K562 (cell line): ENCODE results near the gene THUMPD2. TPM values are rescaled to one million over a fixed set of nuclear protein-coding genes. Genes with fewer than 3 reads are reported as not detected.

Experiments used
- ATAC-seq: fragments of 200-7000 bp; cut with Tn5 transposase; 3 replicates; pipeline ENCODE4 v1.9.1; 2020; ENCODE audit warnings: moderate library complexity
- BruUV-seq: library from RNA; stranded (reverse); fragments of 400-500 nt; replicated peaks from 2 replicates; lab custom pipeline; 2021; lab: Mats Ljungman, UMichigan
- CTCF ChIA-PET: fragments of 300-600 bp; formaldehyde crosslinking; extraction: SDS; loops from one replicate; lab custom pipeline; 2021; ENCODE audit warnings: low intra/inter-chr PET ratio; lab: Yijun Ruan, JAX
- POLR2A ChIA-PET: fragments of 300-600, 350-650 bp; sonication (Branson Sonifier 250); formaldehyde crosslinking; extraction: SDS; loops from one replicate; lab custom pipeline; 2021; ENCODE audit warnings: antibody characterized with exemption, inconsistent platforms; lab: Yijun Ruan, JAX
- DNase-seq, 4 experiments: peaks; one replicate each; pipeline versions ENCODE4 v3.0.0 to v3.0.0-alpha.2; 2011 to 2018; ENCODE audit warnings: low spot score in 3 of 4, mixed read lengths in 3 of 4; ENCODE audit errors: extremely low read depth in 1 of 4
- FAIRE-seq: peaks from 2 replicates; lab custom pipeline; 2011; peaks lifted over from hg19 to GRCh38; lab: Jason Lieb, UNC
- H2AFZ ChIP-seq: 2 replicates; pipeline ENCODE4 v1.6.0; 2011; ENCODE audit warnings: low read depth, low read length, control low read depth, inconsistent platforms
- H3K27ac ChIP-seq: fragments of 200-600 bp; 3 replicates; pipeline ENCODE4 v1.8.0; 2011; ENCODE audit warnings: low read depth, mild to moderate bottlenecking, control low read depth, inconsistent platforms, low read length, moderate library complexity, mixed read lengths; ENCODE audit errors: extremely low read depth
- H3K27me3 ChIP-seq, 2 experiments: fragments of 300-600 bp in 1 of 2; 2 replicates in 1 of 2; 3 replicates in 1 of 2; pipeline versions ENCODE4 v1.6.0 to v1.8.0; 2011; ENCODE audit warnings: inconsistent platforms in 2 of 2, low read length in 2 of 2, mild to moderate bottlenecking in 1 of 2, mixed read lengths in 1 of 2, moderate library complexity in 1 of 2; ENCODE audit not compliant: control insufficient read depth in 2 of 2, insufficient read depth in 2 of 2
- H3K36me3 ChIP-seq: fragments of 300-600 bp; 3 replicates; pipeline ENCODE4 v1.8.0; 2011; ENCODE audit warnings: mild to moderate bottlenecking, low read length, inconsistent platforms; ENCODE audit not compliant: control insufficient read depth, insufficient read depth
- H3K4me1 ChIP-seq, 2 experiments: fragments of 200-600 bp in 1 of 2; replicated peaks in 1 of 2; 2 replicates in 1 of 2; 3 replicates in 1 of 2; pipeline versions ENCODE4 v1.5.1 to v1.8.0; 2011; ENCODE audit warnings: inconsistent platforms in 2 of 2, low read length in 2 of 2, mild to moderate bottlenecking in 1 of 2, mixed read lengths in 1 of 2, moderate library complexity in 1 of 2; ENCODE audit not compliant: control insufficient read depth in 2 of 2, insufficient read depth in 2 of 2
- H3K4me2 ChIP-seq: 2 replicates; pipeline ENCODE4 v1.6.1; 2011; ENCODE audit warnings: low read length, control low read depth, inconsistent platforms, mixed read lengths; ENCODE audit not compliant: insufficient read depth
- H3K4me3 ChIP-seq: fragments of 200-600 bp; sonication (generic), shearing (Covaris generic); 2 replicates; pipeline ENCODE4 v1.5.1; 2016; ENCODE audit warnings: control low read depth, inconsistent platforms
- H3K79me2 ChIP-seq: fragments of 200-600 bp; 3 replicates; pipeline ENCODE4 v1.8.0; 2011; ENCODE audit warnings: low read length, inconsistent platforms; ENCODE audit not compliant: control insufficient read depth, insufficient read depth
- H3K9ac ChIP-seq, 2 experiments: 2 replicates each; pipeline versions ENCODE4 v1.6.0 to v1.6.1; 2011; ENCODE audit warnings: low read depth in 2 of 2, low read length in 2 of 2, control low read depth in 1 of 2, inconsistent platforms in 1 of 2, mild to moderate bottlenecking in 1 of 2, mixed read lengths in 1 of 2; ENCODE audit not compliant: insufficient read depth in 1 of 2
- H3K9me1 ChIP-seq: one replicate; pipeline ENCODE4 v1.6.0; 2011; ENCODE audit warnings: inconsistent platforms, mild to moderate bottlenecking, low read length, moderate library complexity; ENCODE audit not compliant: control insufficient read depth, insufficient read depth
- H3K9me3 ChIP-seq: replicated peaks from 2 replicates; pipeline ENCODE4 v1.5.1; 2011; ENCODE audit warnings: low read depth, low read length, inconsistent platforms; ENCODE audit not compliant: control insufficient read depth, insufficient read depth
- H4K20me1 ChIP-seq: replicated peaks from 2 replicates; pipeline ENCODE4 v1.6.1; 2011; ENCODE audit warnings: low read length, inconsistent platforms, mixed read lengths; ENCODE audit not compliant: control insufficient read depth, insufficient read depth
- DPF2 ChIP-seq: fragments of 450-650 bp; IDR thresholded peaks from 2 replicates; pipeline ENCODE4 v1.6.1; 2016
- KDM5B ChIP-seq: fragments of 200-600 bp; sonication (generic); IDR thresholded peaks from 2 replicates; pipeline ENCODE4 v1.6.1; 2012; ENCODE audit warnings: low read depth, mild to moderate bottlenecking, moderate library complexity, low read length, control low read depth, inconsistent platforms; ENCODE audit not compliant: insufficient replicate concordance
- MCM2 ChIP-seq: fragments of 450-650 bp; IDR thresholded peaks from 2 replicates; pipeline ENCODE4 v1.6.1; 2017; ENCODE audit warnings: low read depth, mild to moderate bottlenecking
- NCOA2 ChIP-seq, 2 experiments: fragments of 450-650 bp; IDR thresholded peaks; 2 replicates each; pipeline ENCODE4 v1.6.1; 2018; ENCODE audit warnings: mild to moderate bottlenecking in 2 of 2, moderate library complexity in 1 of 2; ENCODE audit not compliant: partially characterized antibody in 2 of 2
- NR2C2 ChIP-seq, 2 experiments: fragments of 200-800 bp in 1 of 2; sonication (Bioruptor generic) in 1 of 2; sonication (generic) in 1 of 2; formaldehyde crosslinking in 1 of 2; IDR thresholded peaks; 2 replicates each; pipeline versions ENCODE4 v1.6.1 to v1.8.0; 2016 to 2022; ENCODE audit warnings: mild to moderate bottlenecking in 1 of 2, missing compliant biosample characterization in 1 of 2, missing genetic modification characterization in 1 of 2, missing genetic modification reagents in 1 of 2
- RAD21 ChIP-seq, 2 experiments: fragments of 250-450 bp in 1 of 2; fragments of 450-650 bp in 1 of 2; sonication (Bioruptor Pico) in 1 of 2; formaldehyde crosslinking in 1 of 2; IDR thresholded peaks in 1 of 2; conservative IDR thresholded peaks in 1 of 2; 2 replicates each; pipeline versions ENCODE4 v1.4.0 to v1.8.0; 2020 to 2022; ENCODE audit warnings: mild to moderate bottlenecking in 2 of 2, moderate library complexity in 1 of 2
- RCOR1 ChIP-seq, 2 experiments: IDR thresholded peaks; 2 replicates each; pipeline ENCODE4 v1.6.1; 2012; ENCODE audit warnings: low read depth in 2 of 2, low read length in 2 of 2, borderline replicate concordance in 1 of 2, improper control_type of control experiment in 1 of 2
- SPI1 ChIP-seq: IDR thresholded peaks from 2 replicates; pipeline ENCODE4 v1.6.1; 2011; ENCODE audit warnings: low read depth, low read length, control low read depth, borderline replicate concordance
- ZKSCAN8 ChIP-seq: fragments of 200-800 bp; sonication (Bioruptor generic); IDR thresholded peaks from 2 replicates; pipeline ENCODE4 v1.6.1; 2016; ENCODE audit warnings: missing genetic modification characterization, missing compliant biosample characterization
- ZNF140 ChIP-seq: fragments of 250-450 bp; sonication (Bioruptor Pico); IDR thresholded peaks from 2 replicates; pipeline ENCODE4 v1.8.0; 2021; ENCODE audit warnings: moderate library complexity, mild to moderate bottlenecking, inconsistent platforms
- ZNF668 ChIP-seq: fragments of 250-450 bp; sonication (Bioruptor Pico); IDR thresholded peaks from 2 replicates; pipeline ENCODE4 v1.8.0; 2022; ENCODE audit warnings: mild to moderate bottlenecking, inconsistent platforms
- WGBS: fragments of 100-300 bp; shearing (Covaris generic); methylation state at CpG from one replicate; pipeline ENCODE4 v1.1.6; 2016; ENCODE audit warnings: low coverage, mixed read lengths; ENCODE audit not compliant: insufficient coverage; ENCODE audit errors: missing lambda C conversion rate; 5-methylcytosine and 5-hydroxymethylcytosine counted together
- in situ Hi-C: fragments of 300-500 bp; cut with MboI; formaldehyde crosslinking; loops from 4 replicates; pipeline ENCODE4 v1.15.0; 2018; ENCODE audit warnings: inconsistent platforms, mixed read lengths
- intact Hi-C: fragments of 100-400 bp; cut with micrococcal nuclease; formaldehyde crosslinking; loops from 2 replicates; pipeline ENCODE4 v1.14.2; 2022
- polyA plus RNA-seq, 8 experiments: library from polyadenylated mRNA; depleted of rRNA in 4 of 8; stranded (reverse) in 5 of 8; unstranded in 3 of 8; fragments of >200 nt; fragmentation: Nextera tagmentation in 2 of 8; fragmentation: Illumina TruSeq in 1 of 8; extraction: Ambion mirVana in 2 of 8; extraction: Trizol in 1 of 8; gene quantifications; 2 replicates each; pipeline versions ENCODE4 v1.2.1 to v1.2.3, GENCODE V29; 2011 to 2014; ENCODE audit warnings: inconsistent platforms in 1 of 8, missing spikeins in 1 of 8
- total RNA-seq, 7 experiments: library from RNA; depleted of rRNA in 6 of 7; stranded (reverse); fragments of >200 nt in 6 of 7; fragmentation: Illumina TruSeq in 2 of 7; extraction: Trizol in 2 of 7; gene quantifications; 2 replicates each; pipeline versions ENCODE4 v1.2.1 to v1.2.3, GENCODE V29; 2011 to 2021; ENCODE audit warnings: low replicate concordance in 1 of 7
- TF ChIP-seq, protein P1 (sequence below): fragments of 200-600 bp; sonication (generic); IDR thresholded peaks from one replicate; pipeline ENCODE4 v1.6.1; 2012; ENCODE audit warnings: mild to moderate bottlenecking, low read depth, low read length, inconsistent platforms

THUMPD2 gene
- total and polyA plus RNA-seq, 9 of the 15 experiments (the other 6 are each of a cell fraction or from before 2014, with no cell fraction given) = 9.6 to 40.4 (median 24.0) TPM

DNA sequence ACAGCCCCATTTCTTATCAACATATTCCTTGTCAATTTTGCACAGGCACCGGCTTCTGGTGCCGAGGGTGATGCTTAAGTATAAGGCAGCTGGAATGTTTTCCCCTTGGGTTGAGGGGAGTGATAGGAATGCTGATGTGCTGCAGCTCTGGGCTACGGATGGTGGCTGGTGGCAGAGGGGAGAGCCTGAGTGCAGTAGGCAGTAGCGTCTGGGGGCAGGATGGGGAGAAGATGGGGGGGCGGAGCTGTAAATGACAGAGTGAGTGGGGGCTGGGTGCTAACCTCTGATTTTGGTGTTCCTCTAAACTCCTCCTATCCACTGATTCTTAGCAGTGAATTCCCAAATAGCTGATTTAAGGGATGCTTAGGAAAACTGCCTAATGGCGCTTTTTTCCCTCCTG, 92.6 kb downstream of the THUMPD2 start:
- no TSS peak for BruUV-seq
- H4K20me1 ChIP-seq = no peaks in the 10 kb centered on the region
- ChIA-PET CTCF (no interaction called here), POLR2A (interaction anchor here (0.7 kb wide), 1 partner anchor 376 kb away, joined by 3 read pairs; no protein-coding TSS in a partner anchor)
- H3K4me2 ChIP-seq = no peak overlapping the region
- ATAC-seq (no peak), FAIRE-seq (no peak), DNase-seq (no peak)
- H3K27ac ChIP-seq = no peak overlapping the region
- H3K36me3 ChIP-seq = no peaks in the 10 kb centered on the region
- no peaks in the 10 kb centered on the region for H3K79me2 ChIP-seq
- no peak overlapping the region for H3K9ac ChIP-seq
- intact Hi-C loops (no loop called here), in situ Hi-C loops (no loop called here)
- H3K27me3 ChIP-seq = peaks cover 0 to 12% of the 10 kb centered on the region in 2 experiments; a peak in 3 of 5 replicates
- no peaks in the 10 kb centered on the region; a peak in 1 of 5 replicates for H3K4me1 ChIP-seq
- H3K9me1 ChIP-seq = no peaks in the 10 kb centered on the region
- no peak overlapping the region for H3K4me3 ChIP-seq
- WGBS = 2% methylated on average over 6 of the region's 6 CpGs
- H2AFZ ChIP-seq = no peak overlapping the region
- H3K9me3 ChIP-seq = no peaks in the 10 kb centered on the region
- TF ChIP-seq KDM5B = no peak
- no peak for TF ChIP-seq RCOR1 (IDR thresholded peaks at IDR 0.05; ENCODE audit: borderline replicate concordance in 1 of 2, low read depth in 2 of 2, low read length in 2 of 2)
- TF ChIP-seq SPI1 = no peak
- TF ChIP-seq, protein P1, sequence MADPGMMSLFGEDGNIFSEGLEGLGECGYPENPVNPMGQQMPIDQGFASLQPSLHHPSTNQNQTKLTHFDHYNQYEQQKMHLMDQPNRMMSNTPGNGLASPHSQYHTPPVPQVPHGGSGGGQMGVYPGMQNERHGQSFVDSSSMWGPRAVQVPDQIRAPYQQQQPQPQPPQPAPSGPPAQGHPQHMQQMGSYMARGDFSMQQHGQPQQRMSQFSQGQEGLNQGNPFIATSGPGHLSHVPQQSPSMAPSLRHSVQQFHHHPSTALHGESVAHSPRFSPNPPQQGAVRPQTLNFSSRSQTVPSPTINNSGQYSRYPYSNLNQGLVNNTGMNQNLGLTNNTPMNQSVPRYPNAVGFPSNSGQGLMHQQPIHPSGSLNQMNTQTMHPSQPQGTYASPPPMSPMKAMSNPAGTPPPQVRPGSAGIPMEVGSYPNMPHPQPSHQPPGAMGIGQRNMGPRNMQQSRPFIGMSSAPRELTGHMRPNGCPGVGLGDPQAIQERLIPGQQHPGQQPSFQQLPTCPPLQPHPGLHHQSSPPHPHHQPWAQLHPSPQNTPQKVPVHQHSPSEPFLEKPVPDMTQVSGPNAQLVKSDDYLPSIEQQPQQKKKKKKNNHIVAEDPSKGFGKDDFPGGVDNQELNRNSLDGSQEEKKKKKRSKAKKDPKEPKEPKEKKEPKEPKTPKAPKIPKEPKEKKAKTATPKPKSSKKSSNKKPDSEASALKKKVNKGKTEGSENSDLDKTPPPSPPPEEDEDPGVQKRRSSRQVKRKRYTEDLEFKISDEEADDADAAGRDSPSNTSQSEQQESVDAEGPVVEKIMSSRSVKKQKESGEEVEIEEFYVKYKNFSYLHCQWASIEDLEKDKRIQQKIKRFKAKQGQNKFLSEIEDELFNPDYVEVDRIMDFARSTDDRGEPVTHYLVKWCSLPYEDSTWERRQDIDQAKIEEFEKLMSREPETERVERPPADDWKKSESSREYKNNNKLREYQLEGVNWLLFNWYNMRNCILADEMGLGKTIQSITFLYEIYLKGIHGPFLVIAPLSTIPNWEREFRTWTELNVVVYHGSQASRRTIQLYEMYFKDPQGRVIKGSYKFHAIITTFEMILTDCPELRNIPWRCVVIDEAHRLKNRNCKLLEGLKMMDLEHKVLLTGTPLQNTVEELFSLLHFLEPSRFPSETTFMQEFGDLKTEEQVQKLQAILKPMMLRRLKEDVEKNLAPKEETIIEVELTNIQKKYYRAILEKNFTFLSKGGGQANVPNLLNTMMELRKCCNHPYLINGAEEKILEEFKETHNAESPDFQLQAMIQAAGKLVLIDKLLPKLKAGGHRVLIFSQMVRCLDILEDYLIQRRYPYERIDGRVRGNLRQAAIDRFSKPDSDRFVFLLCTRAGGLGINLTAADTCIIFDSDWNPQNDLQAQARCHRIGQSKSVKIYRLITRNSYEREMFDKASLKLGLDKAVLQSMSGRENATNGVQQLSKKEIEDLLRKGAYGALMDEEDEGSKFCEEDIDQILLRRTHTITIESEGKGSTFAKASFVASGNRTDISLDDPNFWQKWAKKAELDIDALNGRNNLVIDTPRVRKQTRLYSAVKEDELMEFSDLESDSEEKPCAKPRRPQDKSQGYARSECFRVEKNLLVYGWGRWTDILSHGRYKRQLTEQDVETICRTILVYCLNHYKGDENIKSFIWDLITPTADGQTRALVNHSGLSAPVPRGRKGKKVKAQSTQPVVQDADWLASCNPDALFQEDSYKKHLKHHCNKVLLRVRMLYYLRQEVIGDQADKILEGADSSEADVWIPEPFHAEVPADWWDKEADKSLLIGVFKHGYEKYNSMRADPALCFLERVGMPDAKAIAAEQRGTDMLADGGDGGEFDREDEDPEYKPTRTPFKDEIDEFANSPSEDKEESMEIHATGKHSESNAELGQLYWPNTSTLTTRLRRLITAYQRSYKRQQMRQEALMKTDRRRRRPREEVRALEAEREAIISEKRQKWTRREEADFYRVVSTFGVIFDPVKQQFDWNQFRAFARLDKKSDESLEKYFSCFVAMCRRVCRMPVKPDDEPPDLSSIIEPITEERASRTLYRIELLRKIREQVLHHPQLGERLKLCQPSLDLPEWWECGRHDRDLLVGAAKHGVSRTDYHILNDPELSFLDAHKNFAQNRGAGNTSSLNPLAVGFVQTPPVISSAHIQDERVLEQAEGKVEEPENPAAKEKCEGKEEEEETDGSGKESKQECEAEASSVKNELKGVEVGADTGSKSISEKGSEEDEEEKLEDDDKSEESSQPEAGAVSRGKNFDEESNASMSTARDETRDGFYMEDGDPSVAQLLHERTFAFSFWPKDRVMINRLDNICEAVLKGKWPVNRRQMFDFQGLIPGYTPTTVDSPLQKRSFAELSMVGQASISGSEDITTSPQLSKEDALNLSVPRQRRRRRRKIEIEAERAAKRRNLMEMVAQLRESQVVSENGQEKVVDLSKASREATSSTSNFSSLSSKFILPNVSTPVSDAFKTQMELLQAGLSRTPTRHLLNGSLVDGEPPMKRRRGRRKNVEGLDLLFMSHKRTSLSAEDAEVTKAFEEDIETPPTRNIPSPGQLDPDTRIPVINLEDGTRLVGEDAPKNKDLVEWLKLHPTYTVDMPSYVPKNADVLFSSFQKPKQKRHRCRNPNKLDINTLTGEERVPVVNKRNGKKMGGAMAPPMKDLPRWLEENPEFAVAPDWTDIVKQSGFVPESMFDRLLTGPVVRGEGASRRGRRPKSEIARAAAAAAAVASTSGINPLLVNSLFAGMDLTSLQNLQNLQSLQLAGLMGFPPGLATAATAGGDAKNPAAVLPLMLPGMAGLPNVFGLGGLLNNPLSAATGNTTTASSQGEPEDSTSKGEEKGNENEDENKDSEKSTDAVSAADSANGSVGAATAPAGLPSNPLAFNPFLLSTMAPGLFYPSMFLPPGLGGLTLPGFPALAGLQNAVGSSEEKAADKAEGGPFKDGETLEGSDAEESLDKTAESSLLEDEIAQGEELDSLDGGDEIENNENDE = no peak
- TF ChIP-seq NR2C2 (CRISPR knock-in tag; IDR thresholded peaks at IDR 0.05) = no peak
- no peak for TF ChIP-seq NR2C2 (tag; IDR thresholded peaks at IDR 0.05)
- no peak for TF ChIP-seq DPF2
- TF ChIP-seq NCOA2 (IDR thresholded peaks at IDR 0.05; ENCODE audit: partially characterized antibody in 2 of 2) = no peak
- no peak for TF ChIP-seq ZNF140 (CRISPR knock-in tag)
- no peak for TF ChIP-seq MCM2
- no peak for TF ChIP-seq ZKSCAN8 (CRISPR knock-in tag)
- TF ChIP-seq RAD21 (CRISPR knock-in tag; conservative IDR thresholded peaks at IDR 0.05 in 1 of 2, IDR thresholded peaks at IDR 0.05 in 1 of 2) = no peak
- TF ChIP-seq ZNF668 = no peak
